SHP77 (cell line): Measurements from ENCODE around the gene KATNB1.
"Not testable (repeated sequence)": the region's sequence is repeated elsewhere in the genome, so short reads cannot be mapped to it uniquely, and the experiment has no call there.

Source experiments
- DNase-seq, 2 experiments: peaks; one replicate each; lab custom pipeline; 2025; lab: John Stamatoyannopoulos, UW

The KATNB1 gene

DNA sequence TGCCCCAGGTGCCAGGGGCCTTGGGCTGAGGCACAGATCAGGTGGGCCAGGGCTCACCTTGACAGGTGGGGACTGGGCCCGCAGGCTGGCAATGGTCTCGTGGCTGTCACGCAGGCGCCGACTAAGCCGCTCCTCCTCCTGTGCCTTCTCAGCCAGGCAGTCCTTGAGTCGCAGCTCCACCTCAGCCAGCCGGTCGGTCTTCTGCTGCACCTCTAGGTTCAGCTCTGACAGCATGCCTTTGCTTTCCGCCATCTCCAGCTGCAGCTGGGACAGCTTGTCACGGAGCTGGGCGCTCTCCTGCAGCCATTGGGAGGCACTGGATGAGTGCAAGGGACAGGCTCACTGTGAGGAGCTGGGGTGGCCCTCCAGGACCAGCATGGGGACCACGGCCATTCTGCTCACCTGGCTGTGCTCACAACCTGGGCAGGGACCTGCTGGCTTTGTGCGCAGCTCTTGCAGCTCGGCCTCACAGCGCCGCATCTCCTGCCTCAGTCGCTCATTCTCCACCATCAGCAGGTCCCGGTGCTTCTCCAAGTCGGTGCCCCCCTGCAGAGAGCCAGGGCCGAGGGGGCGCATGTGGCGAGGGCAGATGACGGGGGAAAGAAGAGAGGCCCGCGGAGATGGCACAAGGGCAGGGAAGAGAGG is 35.7 kb downstream of the KATNB1 start:
- DNase-seq, result no peak

DNA sequence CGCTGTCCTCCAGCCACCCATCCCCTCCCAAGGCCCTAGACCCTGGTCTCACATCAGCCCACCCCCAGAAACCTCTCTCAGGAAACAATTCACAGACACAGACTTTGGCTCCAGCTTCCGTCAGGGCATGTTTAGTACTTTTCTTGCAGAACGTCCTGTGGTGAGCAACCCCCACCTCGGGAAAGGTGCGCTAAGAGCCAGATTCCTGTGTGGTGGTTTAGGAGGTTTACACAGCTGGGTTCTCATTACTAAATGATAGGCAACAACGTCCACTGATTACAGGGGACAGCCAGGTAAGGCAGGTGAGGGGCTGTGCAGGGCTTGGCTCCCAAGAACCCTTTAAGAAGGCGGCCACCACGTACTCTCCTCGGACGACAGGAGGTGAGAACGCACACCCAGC is 37.4 kb downstream of the KATNB1 start:
- no peak for DNase-seq

DNA sequence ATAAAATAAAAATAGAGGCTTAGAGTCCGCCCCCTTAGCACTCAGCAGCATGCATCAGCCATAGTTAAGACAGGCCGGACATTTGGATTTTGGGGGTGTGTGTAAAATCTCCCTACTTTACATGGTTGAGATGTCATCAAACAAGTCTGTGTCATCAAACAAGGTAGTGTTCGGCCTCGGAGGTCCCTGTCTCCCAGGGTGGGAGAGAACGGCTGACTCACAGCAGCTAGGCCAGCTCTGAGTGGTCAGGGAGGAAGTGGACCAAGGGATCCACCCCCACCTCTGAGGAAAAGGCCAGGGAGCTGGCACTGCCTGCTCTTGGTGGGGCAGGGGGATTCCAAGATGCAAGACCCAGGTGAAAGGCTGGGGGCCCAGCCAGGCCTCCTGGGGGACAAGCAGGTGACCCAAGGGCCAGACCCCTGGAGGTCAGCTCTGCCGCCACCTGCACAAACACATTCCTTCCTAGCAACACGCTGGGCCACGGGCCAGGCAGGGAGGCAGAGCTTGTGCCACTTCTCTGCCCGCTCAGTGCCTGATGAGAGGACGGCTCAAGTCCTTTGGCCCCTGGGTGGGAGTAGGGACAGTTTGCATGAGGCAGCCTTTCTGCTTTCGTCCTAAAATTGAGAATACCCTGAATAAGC is 38.2 kb downstream of the KATNB1 start:
- DNase-seq, result peak; percentile 34 to 55

DNA sequence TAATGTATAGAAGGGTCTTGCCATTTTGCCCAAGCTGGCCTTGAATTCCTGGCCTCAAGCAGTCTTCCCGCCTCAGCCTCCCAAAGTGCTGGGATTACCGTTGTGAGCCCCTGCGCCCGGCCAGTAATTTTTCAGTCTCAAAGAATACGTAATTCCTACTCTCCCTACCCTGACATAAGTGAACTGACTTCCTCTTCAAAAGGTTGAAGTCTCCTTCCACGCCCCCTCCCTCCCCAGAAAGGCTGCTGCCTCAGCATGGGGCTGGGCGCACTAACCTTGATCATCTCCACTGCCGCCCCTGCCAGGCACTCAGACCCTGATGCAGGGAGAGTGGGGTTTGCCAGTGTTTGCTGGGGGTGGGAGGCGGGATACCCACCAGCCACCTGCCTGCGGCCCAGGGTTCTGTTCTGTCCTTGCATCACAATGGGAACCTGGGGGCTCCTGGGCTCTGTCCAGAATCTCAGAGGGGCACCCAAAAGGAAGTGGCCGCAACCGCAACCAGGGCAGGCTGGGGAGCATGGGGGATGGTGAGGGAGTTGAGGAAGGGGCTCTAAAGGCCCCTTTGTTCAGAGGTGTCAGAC is 39.2 kb downstream of the KATNB1 start:
- DNase-seq, result no peak

DNA sequence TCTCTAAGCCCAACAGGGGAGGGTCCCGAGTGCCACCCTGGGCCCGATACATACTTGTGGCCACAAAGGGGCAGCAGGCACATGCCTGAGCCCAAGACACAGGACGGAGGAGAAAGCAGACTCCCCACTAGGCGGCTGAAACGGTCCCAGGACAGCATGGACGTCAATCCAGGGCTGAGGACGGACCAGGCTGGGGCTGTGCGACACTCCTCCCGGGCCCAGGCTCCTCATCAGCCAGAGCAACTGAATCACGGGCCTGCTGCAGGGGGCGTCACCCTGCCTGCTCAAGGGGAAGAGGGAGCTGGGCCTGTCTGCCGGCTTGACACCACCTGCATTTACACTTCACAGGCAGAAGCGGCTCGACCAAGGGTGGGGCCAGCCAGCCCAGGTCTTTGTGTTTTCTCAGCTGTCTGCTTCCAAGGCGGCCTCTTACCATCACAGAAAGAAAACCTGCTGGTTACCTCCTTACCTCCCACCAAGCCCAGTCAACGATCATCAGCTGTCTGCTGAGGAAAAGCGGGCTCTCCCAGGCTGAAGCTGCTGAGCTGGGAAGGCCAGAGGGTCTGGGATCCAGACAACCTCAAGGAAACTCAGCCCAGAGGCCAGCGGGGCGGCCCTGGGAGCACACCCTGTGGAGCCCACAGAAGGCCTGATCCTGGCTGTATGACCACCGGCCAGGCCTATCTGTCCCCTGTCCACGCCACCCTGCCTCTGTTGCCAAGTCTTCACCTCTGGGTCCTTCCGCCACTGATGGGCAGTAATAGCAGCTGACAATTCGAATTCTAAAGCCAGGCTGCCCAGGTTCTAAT is 40.3 kb downstream of the KATNB1 start:
- DNase-seq, result peak; percentile 88 to 91

DNA sequence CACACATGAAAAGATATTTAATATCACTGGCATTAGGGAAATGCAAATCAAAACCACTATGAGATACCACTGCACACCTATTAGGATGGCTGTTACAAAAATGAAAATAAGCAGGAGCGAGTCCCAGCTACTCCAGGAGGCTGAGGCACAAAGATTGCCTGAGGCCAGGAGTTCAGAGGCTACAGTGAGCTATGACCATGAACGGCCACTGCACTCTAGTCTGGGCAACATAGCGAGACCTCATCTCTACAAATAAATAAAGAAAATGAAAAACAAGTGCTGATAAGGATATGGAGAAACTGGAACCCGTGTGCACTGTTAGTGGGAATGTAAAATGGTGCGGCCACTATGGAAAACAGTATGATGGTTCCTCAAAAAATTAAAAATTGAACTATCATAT is 43.1 kb downstream of the KATNB1 start:
- no peak for DNase-seq

DNA sequence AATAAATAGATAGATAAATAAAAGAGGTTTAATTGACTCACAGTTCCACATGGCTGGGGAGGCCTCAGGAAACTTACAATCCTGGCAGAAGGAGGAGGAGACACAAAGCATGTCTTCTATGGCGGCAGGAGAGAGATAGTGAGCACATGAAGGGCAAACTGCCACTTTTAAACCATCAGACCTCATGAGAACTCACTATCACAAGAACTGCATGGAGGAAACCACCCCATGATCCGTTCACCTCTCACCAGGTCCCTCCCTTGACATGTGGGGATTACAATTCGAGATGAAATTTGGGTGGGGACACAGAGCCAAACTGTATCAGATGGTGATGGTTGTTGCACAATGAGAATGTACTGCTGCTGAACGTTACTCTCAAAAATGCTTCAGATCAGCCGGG is 44.3 kb downstream of the KATNB1 start:
- not testable (repeated sequence) for DNase-seq

DNA sequence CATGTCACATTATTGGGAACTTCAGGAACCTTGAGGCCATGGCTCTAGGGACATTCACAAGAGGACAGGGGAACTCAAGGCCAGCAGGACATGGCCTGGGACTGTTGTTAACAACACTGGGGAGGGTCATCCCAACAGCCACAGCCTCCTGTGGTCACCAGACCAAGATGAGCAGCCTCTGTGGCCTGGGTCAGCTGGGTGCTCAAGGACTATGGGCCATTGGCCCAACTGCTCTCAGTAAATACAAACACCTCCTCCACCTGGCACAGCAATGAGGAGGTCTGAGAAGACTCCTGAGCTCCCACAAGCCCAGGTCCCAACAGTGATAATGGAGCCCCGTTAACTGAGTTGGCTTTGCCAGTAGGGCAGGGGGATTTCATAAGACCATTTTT is 45.8 kb downstream of the KATNB1 start:
- no peak for DNase-seq

DNA sequence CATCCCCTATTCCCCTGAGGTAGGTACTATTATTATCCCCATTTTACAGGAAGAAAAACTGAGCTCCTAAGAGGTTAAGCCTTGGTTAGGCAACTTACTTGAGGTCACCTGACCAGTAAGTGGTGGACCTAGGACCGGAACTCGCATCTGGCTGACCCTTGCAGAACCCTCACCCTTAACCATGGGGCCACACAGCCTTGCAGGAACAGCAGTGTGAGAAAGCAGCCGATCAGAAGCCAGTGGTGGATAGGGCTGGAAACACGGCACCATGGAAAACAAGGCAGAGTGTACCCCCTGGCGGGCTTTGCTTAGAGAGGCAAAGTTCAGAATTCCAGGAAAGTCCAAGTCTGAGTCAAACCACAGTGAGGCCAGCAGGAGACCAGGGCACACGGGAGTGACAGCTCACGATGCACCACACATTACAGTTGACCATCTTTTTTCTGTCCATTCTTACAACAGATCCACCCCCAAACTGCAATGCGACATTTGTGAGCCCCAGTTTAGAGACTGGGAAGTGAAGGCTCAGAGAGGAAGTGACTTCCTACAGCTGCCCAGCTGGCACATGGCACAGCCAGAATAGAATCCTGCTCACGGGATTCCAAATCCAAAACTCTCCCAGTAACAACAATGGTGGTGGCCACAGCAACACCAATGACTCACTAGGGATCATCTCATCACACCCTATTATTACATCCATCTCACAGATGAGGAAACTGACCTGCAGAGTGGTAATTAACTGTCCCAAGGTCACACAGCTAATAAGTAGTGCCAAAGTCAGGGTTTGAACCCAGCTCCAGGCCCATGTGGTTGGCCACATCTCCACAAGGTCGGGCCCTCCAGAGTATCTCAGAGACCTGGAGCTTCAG is 46.4 kb downstream of the KATNB1 start:
- no peak for DNase-seq

DNA sequence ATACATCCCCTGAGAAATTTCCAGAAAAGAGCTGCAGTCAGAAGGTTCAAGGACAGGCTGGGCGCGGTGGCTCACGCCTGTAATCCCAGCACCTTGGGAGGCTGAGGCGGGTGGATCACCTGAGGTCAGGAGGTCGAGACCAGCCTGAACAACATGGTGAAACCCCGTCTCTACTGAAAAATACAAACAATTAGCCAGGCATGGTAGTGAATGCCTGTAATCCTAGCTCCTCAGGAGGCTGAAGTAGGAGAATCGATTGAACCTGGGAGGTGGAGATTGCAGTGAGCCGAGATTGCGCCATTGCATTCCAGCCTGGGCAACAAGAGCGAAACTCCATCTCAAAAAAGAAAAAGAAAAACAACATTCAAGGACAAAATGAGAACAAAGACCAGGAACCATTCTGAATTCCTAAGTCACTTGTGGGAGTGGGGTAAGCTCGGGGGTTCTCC is 47.1 kb downstream of the KATNB1 start:
- DNase-seq, result not testable (repeated sequence)

DNA sequence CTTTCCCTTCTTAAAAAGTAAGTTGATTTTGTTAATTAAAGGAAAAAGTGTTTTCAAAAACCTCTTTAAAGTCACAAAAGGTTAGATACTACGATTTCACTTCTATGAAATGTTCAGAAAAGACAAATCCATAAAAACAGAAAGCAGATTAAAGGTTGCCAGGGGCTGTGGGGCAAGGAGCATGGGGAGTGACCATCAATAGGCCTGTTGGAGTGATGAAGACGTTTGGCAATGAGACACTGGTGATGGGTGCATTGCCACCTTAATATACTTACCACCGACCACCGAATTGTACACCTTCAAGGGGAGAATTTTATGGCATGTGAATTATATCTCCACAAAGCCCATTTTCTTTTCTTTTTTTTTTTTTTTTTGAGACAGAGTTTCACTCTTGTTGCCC is 47.5 kb downstream of the KATNB1 start:
- no peak for DNase-seq

DNA sequence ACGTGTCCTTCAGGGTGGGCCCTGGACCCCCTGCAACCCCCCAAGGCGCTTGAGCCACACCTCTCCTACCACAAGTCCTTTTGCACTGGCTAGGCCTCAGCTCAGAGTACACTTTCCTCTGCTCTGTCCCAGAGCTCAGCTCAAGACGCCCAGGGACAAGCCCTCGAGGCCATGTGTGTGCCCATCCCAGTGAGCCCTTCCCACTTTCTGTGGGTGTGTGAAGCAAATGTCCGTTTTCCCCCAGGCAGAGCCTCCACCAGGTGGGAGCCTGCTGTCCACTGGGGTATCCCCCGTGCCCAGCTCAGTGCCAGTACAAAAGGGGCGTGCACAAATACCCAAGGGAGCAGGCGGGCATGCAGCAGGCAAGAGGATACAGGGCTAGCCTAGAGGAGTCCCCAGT is 48.3 kb downstream of the KATNB1 start:
- no peak for DNase-seq

DNA sequence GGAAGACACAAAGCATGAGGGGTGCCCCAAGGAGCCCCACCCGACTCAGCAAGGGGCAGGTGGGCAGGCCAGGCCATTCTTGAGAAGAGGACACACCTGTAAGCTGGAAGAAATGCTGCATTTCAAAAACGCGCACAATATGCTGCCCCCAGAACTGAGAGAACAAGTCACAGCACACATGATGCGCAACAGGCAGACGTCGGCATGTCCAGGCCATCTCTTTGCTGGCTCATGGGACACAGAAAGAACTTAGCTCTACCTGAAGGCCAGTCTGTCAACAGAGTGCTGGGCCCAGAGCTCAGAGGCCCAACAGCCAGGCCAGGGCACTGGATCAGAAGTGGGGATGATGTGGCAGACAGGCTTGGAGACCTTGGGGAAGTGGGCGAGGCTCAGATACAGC is 48.8 kb downstream of the KATNB1 start:
- no peak for DNase-seq

DNA sequence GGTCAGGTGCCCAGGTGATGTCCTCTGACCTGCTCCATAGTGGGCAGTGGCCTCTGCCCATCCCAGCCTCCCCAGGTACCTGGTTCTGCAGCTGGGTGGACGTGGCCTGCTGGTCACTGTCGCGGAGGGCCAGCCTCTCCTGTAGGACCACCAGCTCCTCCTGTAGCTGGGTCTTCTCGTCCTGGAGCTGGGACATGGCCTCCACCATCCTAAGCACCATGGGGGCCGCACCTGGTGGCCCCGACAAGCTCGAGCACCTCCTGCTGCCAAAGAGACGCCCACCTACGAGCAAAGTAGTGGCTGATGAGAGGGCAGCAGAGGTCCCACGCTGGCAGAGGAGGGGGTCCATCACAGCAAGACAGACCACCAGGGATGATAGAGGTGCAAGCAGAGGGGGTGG is 49.8 kb downstream of the KATNB1 start:
- no peak for DNase-seq

DNA sequence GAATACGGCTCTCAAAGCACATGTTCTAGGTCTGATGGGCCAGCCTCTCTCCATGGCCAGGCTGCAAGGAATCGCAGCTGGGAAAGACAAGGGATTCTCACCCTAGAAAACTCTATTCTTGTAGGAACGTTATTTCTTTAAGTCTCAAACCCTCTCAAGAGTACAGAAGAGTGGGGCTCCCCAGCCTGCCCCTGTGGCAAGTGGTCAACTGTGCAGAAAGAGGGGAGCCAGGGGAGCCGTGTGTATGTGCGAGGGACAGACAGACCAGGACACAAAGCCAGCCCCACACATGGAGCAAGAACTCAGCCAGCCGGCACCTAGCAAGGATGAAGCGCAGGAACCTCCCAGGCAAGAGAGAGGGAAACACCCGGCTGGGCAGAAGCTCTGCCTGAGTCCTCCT is 50.4 kb downstream of the KATNB1 start:
- no peak for DNase-seq

DNA sequence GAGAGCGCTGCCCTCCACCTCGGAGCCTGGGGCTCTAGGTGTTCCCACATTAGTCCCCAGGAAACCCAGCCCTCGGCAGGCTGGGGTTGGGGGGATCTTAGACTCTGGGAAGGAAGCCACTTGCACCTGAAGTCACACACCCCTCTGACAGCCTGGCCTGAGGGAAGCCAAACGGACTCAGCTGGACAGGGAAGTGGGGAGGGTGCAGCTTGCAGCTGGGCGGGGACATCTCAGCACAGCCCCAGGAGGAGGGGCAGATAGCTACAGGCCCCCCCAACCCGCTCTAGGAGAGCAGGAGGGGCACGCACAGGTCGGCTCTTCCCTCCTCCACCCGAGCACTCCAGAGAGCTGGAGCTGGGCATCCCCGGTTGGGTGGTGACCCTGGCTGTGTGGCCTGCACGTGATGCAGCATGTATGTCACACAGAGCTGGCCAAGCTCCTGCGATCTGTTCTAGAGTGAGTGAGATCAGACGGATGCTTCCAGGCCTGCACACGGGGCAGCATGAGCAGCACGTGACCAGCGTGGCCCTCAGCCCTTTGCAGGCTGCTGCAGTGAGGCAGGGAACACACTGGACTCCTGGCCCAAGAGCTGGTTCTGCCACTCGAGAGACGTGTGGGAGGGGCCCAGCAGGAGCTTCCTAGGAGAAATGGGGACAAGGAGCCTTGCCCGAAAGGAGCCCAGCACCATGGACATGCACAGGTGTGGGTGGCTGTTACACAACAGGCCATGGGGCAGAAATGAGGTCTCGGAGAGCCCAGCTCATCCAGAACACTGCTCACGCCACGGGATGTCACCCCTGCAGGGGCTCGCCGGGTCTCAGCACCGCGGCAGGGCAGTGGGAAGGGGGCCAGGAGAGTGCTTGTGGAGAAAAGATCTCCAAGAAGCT is 51.3 kb downstream of the KATNB1 start:
- no peak for DNase-seq

DNA sequence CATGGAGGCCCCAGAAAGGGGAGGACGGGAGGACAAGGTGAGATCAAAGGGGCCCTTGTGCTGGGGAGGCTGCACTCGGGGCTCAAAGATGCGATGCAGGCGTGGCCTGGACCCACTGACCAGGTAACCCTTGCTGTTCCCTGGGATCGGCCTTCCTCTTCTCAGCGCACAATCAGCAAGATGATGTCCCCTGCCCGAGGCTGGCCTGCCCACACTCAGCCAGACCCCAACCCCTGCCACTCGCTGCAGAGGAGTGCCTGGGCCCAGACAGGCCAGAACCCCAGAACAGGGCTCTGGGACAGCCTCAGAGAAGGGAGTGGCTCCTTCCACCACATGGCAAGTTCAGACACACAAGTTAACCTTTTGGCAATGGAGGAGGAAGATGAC is 51.9 kb downstream of the KATNB1 start:
- DNase-seq, result no peak

DNA sequence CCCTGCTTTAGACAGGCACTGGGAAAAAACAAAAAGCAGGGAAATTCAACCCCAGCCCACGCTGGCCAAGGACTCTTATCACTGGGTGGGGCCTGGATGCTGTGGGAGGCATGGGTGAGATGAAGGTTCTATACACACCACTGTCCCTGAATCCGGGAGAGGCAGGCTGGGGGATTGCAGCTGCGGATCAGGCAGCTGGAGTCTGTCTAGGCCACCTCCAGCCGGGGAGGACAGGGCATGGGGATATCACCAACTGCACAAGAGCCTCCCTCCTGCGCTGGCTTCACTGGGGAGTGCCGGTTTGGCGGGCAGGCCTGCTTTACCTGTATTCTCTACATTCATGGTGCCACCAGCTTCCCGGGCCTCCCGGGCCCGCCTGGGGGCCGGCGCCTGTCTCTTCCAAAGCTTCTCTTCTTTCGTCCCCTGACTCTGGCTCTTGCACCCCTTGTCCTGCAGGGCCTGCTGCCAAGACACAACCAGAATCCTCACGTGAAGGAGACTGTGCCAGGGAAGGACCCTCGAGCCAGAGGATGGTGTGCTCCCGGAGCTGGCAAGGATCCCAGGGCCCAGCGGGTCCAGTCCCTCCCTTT is 52.8 kb downstream of the KATNB1 start:
- no peak for DNase-seq

DNA sequence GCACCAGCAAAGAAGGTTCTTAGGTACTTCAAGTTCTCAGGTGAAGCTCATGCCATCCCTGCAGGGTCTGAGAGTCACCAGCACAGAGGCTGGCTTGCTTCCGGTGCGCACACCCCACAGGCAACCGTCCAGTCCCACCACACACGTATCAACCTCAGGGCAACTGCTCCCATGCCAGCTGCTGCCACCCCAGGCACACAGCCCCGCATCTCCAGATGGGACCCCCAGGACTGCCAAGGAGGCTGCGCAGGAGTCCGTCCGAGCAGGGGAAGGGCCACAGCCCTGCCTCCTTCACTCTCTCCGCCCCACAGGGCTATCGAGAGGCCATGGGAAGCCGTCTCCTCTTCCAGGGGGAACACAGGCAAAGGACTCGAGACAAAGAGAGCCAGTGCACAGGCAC is 53.4 kb downstream of the KATNB1 start:
- no peak for DNase-seq

DNA sequence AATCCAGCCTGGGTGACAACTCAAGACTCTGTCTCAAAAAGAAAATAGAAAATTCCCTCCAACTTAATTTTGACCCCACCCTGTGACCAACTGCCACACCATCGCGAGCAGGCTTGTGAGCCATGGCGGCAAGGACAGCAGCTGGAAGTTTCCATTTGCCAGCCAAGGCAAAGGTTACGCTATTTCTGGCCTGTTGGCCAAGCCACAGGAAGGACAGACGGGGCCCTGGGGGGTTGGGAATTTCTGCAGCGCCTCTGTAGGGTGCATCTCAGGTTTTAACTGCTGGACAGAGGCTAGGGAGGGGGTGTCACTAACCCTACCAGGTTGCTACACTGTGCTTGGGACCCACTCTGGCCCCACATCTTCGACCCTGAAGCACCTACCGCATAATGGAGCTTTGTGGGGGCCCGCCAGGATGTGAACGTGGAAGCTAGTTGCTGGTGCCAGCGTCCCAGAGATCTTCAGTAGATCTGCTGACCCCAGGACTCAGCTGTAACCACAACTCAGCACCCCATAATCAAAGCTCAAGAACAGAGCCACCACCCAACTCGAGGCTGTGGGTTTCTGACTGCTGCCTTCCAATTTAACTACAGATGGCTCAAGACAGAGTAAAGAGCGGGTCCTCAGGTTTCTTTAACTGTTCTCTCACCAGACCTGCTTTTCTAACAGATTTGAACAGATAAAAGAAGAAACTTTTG is 55.8 kb downstream of the KATNB1 start:
- no peak for DNase-seq
